H4 (cell line): Measurements from ENCODE around the gene TNFRSF9. TPM values are rescaled to one million over a fixed set of nuclear protein-coding genes. Genes with fewer than 3 reads are reported as not detected.
"Not testable (repeated sequence)": the region's sequence is repeated elsewhere in the genome, so short reads cannot be mapped to it uniquely, and the experiment has no call there.

ENCODE experiments used
- DNase-seq: peaks from one replicate; pipeline ENCODE4 v3.0.0-alpha.2; 2015; ENCODE audit warnings: low spot score
- total RNA-seq: library from RNA; depleted of rRNA; stranded (reverse); fragments of >200 nt; shearing (Covaris generic); gene quantifications from 2 replicates; pipeline ENCODE4 v1.2.3, GENCODE V29; 2014

The TNFRSF9 gene
- total RNA-seq, 1 experiment from 2014 or later, result 1.2 TPM

DNA sequence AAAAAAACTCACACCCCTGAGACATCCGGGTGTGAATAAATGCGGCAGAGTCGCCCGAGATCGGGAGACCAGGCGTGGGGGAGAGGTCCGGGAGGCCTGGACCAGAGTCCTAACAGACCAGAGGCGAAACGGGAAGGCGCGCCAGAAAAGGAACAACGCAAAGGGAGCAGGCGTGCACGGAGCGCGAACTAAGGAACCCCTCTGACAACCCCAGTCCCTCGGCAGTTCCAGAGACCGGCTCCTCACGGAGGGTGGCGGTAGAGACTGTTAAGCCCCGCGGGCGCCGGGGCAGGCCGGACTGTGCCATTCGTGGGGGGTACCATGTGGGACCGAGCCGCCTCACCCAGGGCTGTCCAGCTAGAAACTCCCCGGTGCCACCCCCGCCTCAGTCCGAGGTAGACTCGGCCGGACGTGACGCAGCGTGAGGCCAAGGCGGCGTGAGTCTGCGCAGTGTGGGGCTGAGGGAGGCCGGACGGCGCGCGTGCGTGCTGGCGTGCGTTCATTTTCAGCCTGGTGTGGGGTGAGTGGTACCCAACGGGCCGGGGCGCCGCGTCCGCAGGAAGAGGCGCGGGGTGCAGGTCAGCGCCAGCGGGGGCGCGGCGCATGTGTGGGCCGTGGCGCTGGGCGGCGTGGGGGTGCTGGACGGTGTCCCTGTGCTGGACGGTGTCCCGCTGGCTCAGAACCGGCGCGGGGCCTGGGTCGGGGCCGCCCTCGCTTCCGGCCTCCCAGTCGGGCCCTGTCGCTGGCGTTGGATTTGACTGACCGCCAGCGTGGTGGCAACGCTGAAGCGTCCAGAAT is 20.8 kb upstream of the TNFRSF9 start, which contains the start of gene PARK7:
TSS of gene PARK7 (plus strand) at position 496 of the 798 bp plus-strand sequence. CDS start 1,075 bp downstream, outside the sequence.
- peak; percentile 96 for DNase-seq

DNA sequence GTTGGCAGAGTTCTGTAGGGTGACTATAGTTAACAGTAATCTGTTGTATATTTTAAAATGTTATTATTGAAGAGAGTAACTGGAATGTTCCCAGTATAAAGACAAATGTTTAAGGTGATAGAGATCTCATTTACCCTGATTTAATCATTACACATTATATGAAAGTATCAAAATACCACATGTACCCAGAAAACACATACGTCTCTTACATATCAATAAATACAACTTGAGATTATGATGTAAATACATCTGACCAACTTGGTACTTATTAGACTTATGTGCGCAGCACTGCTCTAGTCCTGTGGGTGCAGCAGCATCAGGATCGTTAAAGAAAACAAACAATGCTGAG is 20.2 kb upstream of the TNFRSF9 start:
- DNase-seq, result no peak

DNA sequence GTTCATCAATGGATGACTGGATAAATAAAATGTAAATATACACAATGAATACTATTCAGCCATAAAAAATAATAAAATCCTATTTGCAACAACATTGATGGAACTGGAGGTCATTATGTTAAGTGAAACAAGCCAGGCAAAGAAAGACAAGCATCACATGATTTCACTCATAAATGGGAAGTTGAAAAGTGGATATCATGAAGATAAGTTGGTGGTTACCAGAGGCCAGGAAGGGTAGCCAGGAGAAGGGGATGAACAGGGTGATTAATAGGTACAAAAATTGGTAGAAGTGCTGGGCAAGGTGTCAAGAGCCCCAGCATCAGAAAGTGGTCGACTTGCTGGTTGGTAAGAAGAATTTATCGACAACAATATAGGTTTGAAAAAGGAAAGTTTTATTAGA is 19.5 kb upstream of the TNFRSF9 start:
- no peak for DNase-seq

DNA sequence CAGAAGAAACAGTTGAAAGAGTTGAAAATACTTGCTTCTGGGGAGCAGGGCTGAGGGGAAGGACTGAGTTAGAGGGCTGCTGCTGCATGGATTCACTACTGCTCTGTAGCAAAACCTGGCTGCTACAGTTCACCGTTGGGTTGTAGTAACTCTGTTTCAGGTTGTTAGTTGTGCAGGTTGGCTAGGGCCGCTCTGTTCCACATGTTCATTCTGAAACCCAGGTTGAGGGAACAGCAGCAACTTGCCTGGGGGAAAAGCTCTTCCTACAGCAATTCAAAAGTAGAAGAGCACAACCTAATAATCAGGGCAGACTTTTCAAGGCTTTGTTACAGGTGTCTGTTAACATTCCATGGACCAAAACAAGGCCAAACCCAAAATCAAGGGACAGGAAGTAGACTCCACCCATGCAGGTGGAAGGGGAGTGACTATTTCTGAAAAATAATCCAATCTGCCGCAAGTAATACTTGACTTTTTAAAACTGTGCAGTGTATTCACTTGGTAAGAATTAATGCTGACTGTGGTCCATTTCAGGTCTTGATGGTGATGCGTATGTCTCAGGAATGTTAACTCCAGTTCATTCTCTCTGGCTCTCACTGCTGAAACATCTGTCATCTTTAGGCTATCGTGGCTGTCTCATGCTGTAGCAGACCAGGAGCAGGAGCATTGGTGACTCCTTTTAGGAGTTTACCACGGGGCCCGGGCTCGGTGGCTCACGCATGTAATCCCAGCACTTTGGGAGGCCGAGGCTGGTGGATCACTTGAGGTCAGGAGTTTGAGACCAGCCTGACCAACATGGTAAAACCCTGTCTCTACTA is 15.8 kb upstream of the TNFRSF9 start:
- peak; percentile 9 for DNase-seq

GRCh38 chr1:7954683-7955082 is 14.0 kb upstream of the TNFRSF9 start:
- no peak for DNase-seq

DNA sequence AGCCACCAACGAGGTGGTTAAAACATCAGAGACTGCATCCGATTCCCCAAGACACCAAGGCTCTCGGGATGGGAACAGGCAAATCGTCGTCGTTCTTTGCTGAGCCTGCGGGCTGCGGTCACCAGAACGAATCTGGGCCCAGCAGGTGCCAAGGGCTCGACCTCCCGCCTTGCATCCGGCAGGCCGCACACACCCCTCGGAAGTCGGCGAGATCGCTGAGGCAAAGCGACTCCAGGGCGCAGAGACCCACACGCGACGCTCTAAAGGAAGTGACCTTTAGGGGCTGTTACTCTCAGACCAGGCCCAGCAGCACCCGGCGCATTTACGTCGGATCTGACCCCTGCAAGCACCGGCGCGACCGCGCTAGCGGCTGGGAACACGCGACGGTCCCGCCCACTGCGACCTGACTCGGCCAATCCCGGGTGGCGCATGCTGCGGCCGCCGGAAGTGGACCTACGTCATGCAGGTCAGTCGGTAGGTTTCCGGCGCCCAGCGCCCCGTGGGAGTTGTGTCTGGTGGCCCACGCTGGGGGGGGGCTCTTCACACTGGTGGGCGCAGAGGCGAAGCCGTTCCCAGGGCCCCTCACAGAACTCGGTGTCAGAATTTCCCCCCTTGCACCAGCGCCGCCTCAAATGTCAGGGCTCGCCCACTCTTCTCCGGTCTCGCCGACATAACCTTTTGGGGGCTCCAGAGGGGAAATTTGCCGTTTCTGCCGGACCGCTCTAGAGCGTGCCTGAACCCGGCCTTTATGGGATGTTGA is 13.4 kb upstream of the TNFRSF9 start:
- no peak for DNase-seq

DNA sequence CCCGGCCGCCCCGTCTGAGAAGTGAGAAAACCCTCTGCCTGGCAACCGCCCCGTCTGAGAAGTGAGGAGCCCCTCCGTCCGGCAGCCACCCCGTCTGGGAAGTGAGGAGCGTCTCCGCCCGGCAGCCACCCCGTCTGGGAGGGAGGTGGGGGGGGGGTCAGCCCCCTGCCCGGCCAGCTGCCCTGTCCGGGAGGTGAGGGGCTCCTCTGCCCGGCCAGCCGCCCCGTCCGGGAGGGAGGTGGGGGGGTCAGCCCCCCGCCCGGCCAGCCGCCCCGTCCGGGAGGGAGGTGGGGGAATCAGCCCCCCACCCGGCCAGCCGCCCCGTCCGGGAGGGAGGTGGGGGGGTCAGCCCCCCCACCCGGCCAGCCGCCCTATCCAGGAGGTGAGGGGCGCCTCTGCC is 12.2 kb upstream of the TNFRSF9 start:
- not testable (repeated sequence) for DNase-seq

DNA sequence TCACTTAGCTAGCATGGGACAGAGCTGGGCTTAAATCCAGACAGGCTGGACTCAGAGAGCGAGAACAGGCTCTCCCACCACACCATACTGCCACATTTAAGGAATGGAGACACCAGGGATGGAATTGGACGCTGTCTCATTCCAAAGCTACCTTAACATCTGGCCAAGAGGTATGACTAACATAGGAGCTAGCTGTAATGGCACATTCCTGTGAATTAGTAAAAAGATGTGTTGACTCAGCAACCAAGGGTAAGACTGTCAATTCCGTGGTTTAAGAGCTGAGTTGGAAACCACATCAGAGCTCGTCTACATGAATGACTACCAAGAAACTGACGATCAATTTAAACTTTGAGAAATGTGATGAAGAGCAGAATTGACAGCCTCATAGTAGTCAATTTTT is 8.3 kb upstream of the TNFRSF9 start:
- DNase-seq, result peak; percentile 15

- DNase-seq, result no peak
Observed at GRCh38 chr1:7943251-7943650, 2.6 kb upstream of the TNFRSF9 start.

- no peak for DNase-seq
Observed at GRCh38 chr1:7942214-7942921, 1.7 kb upstream of the TNFRSF9 start.

DNA sequence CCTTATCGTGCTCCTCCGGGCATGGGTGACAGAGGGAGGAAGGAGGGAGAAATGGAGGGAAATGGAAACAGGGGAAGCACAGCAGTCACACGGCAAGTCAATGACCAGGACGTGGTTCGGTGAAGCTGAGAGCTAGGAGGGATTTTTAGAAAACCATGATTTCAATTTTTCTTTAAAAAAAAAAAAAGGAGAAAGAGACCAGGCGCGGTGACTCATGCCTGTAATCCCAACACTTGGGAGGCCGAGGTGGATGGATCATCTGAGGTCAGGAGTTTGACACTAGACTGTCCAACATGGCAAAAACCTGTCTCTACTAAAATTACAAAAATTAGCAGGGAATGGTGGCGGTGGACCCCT is 776 bp upstream of the TNFRSF9 start:
- DNase-seq, result no peak

- no peak for DNase-seq
Observed at GRCh38 chr1:7940034-7940433, 605 bp downstream of the TNFRSF9 start.

DNA sequence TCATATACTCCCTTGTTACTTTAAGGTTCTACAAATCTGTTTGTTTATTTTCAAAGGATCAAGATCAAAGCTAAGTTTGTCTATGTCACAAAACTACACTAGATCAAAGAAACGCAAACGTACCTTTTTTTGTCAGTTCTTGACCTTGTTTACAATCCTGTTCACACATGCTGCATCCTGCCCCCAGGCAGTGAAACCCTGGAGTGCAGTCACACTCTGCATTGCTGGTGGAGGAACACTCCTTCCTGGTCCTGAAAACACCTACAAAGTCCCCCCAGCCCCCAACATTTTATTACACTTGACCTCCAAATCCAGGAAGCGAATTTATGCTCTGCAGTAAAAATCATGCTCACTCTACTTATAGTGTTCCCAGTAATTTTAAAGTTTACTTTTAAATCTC is 2.6 kb downstream of the TNFRSF9 start:
- no peak for DNase-seq

DNA sequence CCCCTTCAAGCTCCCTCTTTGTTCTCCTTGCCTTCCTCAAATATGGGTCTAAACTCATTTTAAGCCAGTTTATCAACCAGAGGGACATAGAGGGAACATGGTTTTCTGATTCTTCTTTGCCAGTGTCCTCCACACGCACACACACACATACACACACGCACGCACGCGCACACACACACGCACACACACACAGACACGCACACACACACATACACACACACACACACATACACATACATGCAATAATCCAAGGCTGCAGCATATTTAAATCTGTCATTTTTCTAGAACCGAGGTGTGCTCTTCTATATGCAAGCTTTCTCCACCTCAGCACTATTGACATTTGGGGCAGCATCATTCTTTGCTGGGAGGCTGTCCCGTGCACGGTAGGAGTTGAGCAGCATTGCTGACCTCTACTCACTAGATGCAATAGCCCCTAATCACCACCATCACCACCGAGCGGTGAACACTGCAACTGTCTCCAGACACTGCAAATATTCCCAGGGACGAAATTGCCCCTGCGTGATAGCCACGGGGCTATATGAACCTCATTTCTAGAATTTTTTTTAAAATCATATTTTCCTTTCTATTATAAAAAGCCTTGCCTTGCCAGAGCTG is 8.0 kb downstream of the TNFRSF9 start:
- DNase-seq, result no peak

DNA sequence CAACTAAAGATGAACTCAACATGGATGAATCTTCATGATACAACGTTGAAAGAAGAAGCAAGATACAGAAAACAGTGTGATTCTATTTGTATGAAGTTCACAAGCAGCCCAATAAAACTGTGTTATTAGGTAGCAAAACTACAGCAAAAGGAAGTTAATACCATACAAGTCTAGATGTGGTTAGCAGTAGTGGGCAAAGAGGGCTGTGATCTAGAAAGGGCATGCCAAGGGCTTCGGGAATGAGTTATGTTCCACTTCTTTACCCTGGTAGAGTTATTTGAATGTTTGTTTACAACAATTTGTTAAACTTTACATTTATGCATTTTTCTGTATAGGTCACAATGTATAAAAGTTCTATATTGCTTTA is 9.2 kb downstream of the TNFRSF9 start:
- DNase-seq, result no peak

GRCh38 chr1:7930645-7931445 is 9.8 kb downstream of the TNFRSF9 start:
- no peak for DNase-seq

GRCh38 chr1:7929637-7930036 is 11.0 kb downstream of the TNFRSF9 start:
- no peak for DNase-seq

GRCh38 chr1:7928247-7928646 is 12.4 kb downstream of the TNFRSF9 start:
- no peak for DNase-seq

DNA sequence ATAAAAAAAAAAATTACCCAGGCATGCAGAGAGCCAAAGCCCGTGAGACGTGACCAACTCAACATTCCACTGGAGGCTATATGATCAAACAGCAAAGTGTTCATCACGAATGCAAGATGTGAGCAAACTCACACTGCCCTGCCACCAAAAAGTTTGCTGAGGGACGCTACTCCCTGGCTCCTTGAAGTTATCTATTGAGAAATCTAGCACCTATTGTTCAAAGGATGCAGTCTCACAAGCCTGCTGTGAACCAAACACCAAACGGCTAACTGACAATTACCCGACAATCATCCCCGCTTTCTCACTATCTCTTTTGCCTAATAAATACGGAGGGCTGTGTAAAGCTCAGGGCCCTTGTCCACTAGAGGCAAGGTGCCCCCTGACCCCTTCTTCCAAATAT is 13.6 kb downstream of the TNFRSF9 start:
- not testable (repeated sequence) for DNase-seq

GRCh38 chr1:7922301-7922700 is 18.3 kb downstream of the TNFRSF9 start:
- DNase-seq, result no peak

DNA sequence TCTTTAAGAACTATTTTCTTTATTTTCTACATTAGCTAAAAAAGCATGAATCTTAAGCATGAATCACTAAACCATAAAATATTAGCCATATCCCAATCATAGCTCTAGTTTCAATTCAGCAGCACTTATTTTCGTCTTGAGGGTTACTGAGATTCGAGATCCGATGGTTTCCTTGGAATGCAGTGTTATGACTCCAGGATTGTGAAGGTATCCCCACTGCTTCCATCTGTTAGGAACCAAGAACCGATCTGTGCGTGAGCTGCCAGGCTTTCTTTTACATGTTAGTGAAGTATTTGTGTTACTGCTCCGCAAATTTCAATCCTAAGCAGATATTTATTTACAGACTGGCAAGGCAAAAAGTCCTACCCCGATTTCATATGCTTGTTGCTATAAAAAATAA is 18.8 kb downstream of the TNFRSF9 start:
- no peak for DNase-seq
